Right lobe of liver (tissue), 4 donors: ENCODE measurements around the gene SELENOI.
"Not testable (repeated sequence)": the region's sequence is repeated elsewhere in the genome, so short reads cannot be mapped to it uniquely, and the experiment has no call there.

Experiments
- POLR2A ChIP-seq: fragments of 450-650 bp; IDR thresholded peaks from one replicate; pipeline ENCODE4 v1.6.1; 2017; ENCODE audit warnings: antibody characterized with exemption, mild to moderate bottlenecking
- TF ChIP-seq, protein P1 (sequence below), 4 donors: fragments of 200-600 bp in 3 of 4; fragments of 450-650 bp in 1 of 4; IDR thresholded peaks; one replicate each; pipeline versions ENCODE4 v1.5.1 to v1.8.0; 2016 to 2022; ENCODE audit warnings: antibody characterized with exemption in 4 of 4, mild to moderate bottlenecking in 2 of 4
- donor health status: DM: no; HTN: no; CAD: no.
- donor health status: DM: no; HTN: no; CAD: no.
- donor health status: DM: no; HTN: yes; CAD: no.

DNA sequence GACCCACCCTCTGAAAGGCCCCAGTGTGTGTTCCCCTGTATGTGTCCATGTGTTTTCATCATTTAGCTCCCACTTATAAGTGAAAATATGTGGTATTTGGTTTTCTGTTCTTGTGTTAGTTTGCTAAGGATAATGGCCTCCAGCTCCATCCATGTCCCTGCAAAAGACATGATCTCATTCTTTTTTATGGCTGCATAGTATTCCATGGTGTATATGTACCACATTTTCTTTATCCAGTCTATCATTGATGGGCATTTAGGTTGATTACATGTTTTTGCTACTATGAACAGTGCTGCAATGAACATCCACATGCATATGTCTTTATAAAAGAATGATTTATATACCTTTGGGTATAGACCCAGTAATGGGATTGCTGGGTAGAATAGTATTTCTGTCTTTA lies 21.5 kb upstream of the SELENOI start:
- not testable (repeated sequence) for TF ChIP-seq POLR2A
- TF ChIP-seq, protein P1, sequence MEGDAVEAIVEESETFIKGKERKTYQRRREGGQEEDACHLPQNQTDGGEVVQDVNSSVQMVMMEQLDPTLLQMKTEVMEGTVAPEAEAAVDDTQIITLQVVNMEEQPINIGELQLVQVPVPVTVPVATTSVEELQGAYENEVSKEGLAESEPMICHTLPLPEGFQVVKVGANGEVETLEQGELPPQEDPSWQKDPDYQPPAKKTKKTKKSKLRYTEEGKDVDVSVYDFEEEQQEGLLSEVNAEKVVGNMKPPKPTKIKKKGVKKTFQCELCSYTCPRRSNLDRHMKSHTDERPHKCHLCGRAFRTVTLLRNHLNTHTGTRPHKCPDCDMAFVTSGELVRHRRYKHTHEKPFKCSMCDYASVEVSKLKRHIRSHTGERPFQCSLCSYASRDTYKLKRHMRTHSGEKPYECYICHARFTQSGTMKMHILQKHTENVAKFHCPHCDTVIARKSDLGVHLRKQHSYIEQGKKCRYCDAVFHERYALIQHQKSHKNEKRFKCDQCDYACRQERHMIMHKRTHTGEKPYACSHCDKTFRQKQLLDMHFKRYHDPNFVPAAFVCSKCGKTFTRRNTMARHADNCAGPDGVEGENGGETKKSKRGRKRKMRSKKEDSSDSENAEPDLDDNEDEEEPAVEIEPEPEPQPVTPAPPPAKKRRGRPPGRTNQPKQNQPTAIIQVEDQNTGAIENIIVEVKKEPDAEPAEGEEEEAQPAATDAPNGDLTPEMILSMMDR (IDR thresholded peaks at IDR 0.05) = not testable (repeated sequence)
